ENCODE results near the gene POLR1A. TPM values are rescaled to one million over a fixed set of nuclear protein-coding genes. Genes with fewer than 3 reads are reported as not detected.

POLR1A gene
- total RNA-seq, 1 donor from 2014 or later: 67.6 TPM

- peak; percentile 0 for DNase-seq (ENCODE audit: low spot score)
These were observed 126.6 kb downstream of the POLR1A start for GRCh38 chr2:85978883-85979780.

GRCh38 chr2:85976106-85976920, 129.4 kb downstream of the POLR1A start:
- peak; percentile 32 for DNase-seq (ENCODE audit: low spot score)

- DNase-seq (ENCODE audit: low spot score): peak; percentile 28
These were observed 130.1 kb downstream of the POLR1A start for GRCh38 chr2:85975581-85975980.

- peak; percentile 22 for DNase-seq (ENCODE audit: low spot score)
These were observed 131.3 kb downstream of the POLR1A start for GRCh38 chr2:85974390-85974789.

GRCh38 chr2:85972355-85972754, 133.3 kb downstream of the POLR1A start:
- DNase-seq (ENCODE audit: low spot score): peak; percentile 8

GRCh38 chr2:85971366-85971765, 134.3 kb downstream of the POLR1A start:
- DNase-seq (ENCODE audit: low spot score): no peak

Other genes with a start within 250 kb of the POLR1A start
- gene ST3GAL5, start 216.9 kb downstream of the POLR1A start, total RNA-seq: 120 TPM
- gene PTCD3, start 349 bp upstream of the POLR1A start, total RNA-seq: 125 TPM
- 91.6 TPM for gene IMMT, start 89.6 kb upstream of the POLR1A start, total RNA-seq
- gene MRPL35, start 93.6 kb upstream of the POLR1A start, total RNA-seq: 42.1 TPM
- 15.5 TPM for gene REEP1, start 231.7 kb upstream of the POLR1A start, total RNA-seq